ENCODE data around the gene ARAP1. TPM values are rescaled to one million over a fixed set of nuclear protein-coding genes. Genes with fewer than 3 reads are reported as not detected.

The ARAP1 gene
- total RNA-seq, 4 donors from 2014 or later: 18.3 to 52.0 (median 26.0) TPM

GRCh38 chr11:72773291-72773690, 21.1 kb upstream of the ARAP1 start:
- H3K27ac ChIP-seq: peak overlapping the region; percentile 66 to 80 (median 76)
- no peak overlapping the region for H3K4me3 ChIP-seq
- no peak for TF ChIP-seq CTCF (IDR thresholded peaks at IDR 0.05 in 4 of 5, conservative IDR thresholded peaks at IDR 0.05 in 1 of 5)
- H3K9me3 ChIP-seq: no peaks in the 10 kb centered on the region
- H3K36me3 ChIP-seq: no peaks in the 10 kb centered on the region
- intact Hi-C loops (cut with DNase I; ENCODE audit: low total_unique reads) (loop anchor here (1.0 to 2.0 kb wide), 2 partner anchors 20 kb away; partner anchors contain the start of gene ARAP1), in situ Hi-C loops (cut with MboI; ENCODE audit: low sequenced_read_pairs in 4 of 4) (no loop called here)
- DNase-seq (peak; percentile 59 to 78), ATAC-seq (peak; percentile 96 to 98)
- no peaks in the 10 kb centered on the region for H3K27me3 ChIP-seq
- peaks cover 24 to 26% of the 10 kb centered on the region in 2 donors for H3K4me1 ChIP-seq

- ATAC-seq (no peak), DNase-seq (no peak)
- no peaks in the 10 kb centered on the region for H3K9me3 ChIP-seq
- TF ChIP-seq POLR2A (IDR thresholded peaks at IDR 0.05) (no peak), CTCF (IDR thresholded peaks at IDR 0.05 in 4 of 5, conservative IDR thresholded peaks at IDR 0.05 in 1 of 5) (no peak)
- H3K4me3 ChIP-seq: no peak overlapping the region
- H3K4me1 ChIP-seq: peaks cover 18 to 20% of the 10 kb centered on the region in 2 donors
- H3K27me3 ChIP-seq: no peaks in the 10 kb centered on the region
- in situ Hi-C loops (cut with MboI; ENCODE audit: low sequenced_read_pairs in 4 of 4): no loop called here
- H3K27ac ChIP-seq: no peak overlapping the region
- no peaks in the 10 kb centered on the region for H3K36me3 ChIP-seq
- intact Hi-C loops (cut with DNase I; ENCODE audit: low total_unique reads): loop anchor here (2.0 kb wide), 1 partner anchor 19 kb away; the partner anchor contains the start of gene ARAP1
Observed at GRCh38 chr11:72772059-72772458, 19.9 kb upstream of the ARAP1 start.

- Histone ChIP-seq H3K27ac (no peak overlapping the region), H3K4me1 (peaks cover 15 to 16% of the 10 kb centered on the region in 2 donors), H3K4me3 (no peak overlapping the region), H3K9me3 (no peaks in the 10 kb centered on the region), H3K36me3 (no peaks in the 10 kb centered on the region), H3K27me3 (no peaks in the 10 kb centered on the region)
- in situ Hi-C loops (cut with MboI; ENCODE audit: low sequenced_read_pairs in 4 of 4): no loop called here
- DNase-seq (no peak), ATAC-seq (no peak)
- intact Hi-C loops (cut with DNase I; ENCODE audit: low total_unique reads): no loop called here
- TF ChIP-seq POLR2A (IDR thresholded peaks at IDR 0.05) (no peak), CTCF (IDR thresholded peaks at IDR 0.05 in 4 of 5, conservative IDR thresholded peaks at IDR 0.05 in 1 of 5) (no peak)
Observed at GRCh38 chr11:72771507-72771906, 19.3 kb upstream of the ARAP1 start.

GRCh38 chr11:72770799-72771198, 18.6 kb upstream of the ARAP1 start:
- H3K4me1 ChIP-seq: peaks cover 15 to 16% of the 10 kb centered on the region in 2 donors
- no peak overlapping the region for H3K4me3 ChIP-seq
- no peaks in the 10 kb centered on the region for H3K36me3 ChIP-seq
- no peak for ATAC-seq
- H3K27me3 ChIP-seq: no peaks in the 10 kb centered on the region
- no peak for DNase-seq
- in situ Hi-C loops (cut with MboI; ENCODE audit: low sequenced_read_pairs in 4 of 4): no loop called here
- no peak overlapping the region for H3K27ac ChIP-seq
- intact Hi-C loops (cut with DNase I; ENCODE audit: low total_unique reads): no loop called here
- TF ChIP-seq POLR2A (IDR thresholded peaks at IDR 0.05): no peak
- no peak for TF ChIP-seq CTCF (IDR thresholded peaks at IDR 0.05 in 4 of 5, conservative IDR thresholded peaks at IDR 0.05 in 1 of 5)
- H3K9me3 ChIP-seq: no peaks in the 10 kb centered on the region

- ATAC-seq (no peak), DNase-seq (no peak)
- Histone ChIP-seq H3K27ac (no peak overlapping the region), H3K27me3 (no peaks in the 10 kb centered on the region), H3K4me3 (no peak overlapping the region), H3K4me1 (peaks cover 15 to 16% of the 10 kb centered on the region in 2 donors), H3K36me3 (no peaks in the 10 kb centered on the region), H3K9me3 (no peaks in the 10 kb centered on the region)
- in situ Hi-C loops (cut with MboI; ENCODE audit: low sequenced_read_pairs in 4 of 4): no loop called here
- intact Hi-C loops (cut with DNase I; ENCODE audit: low total_unique reads): no loop called here
- TF ChIP-seq CTCF (IDR thresholded peaks at IDR 0.05 in 4 of 5, conservative IDR thresholded peaks at IDR 0.05 in 1 of 5) (no peak), POLR2A (IDR thresholded peaks at IDR 0.05) (no peak)
Observed at GRCh38 chr11:72769680-72770079, 17.5 kb upstream of the ARAP1 start.

Data from gastrocnemius medialis (tissue), 4 donors.